WTC11 (cell line): ENCODE results near the gene MRPL9.

ENCODE experiments used
- CREM ChIP-seq: sonication (generic); formaldehyde crosslinking; IDR thresholded peaks from 2 replicates; pipeline ENCODE4 v1.8.1; 2022; ENCODE audit warnings: mild to moderate bottlenecking, missing genetic modification reagents, moderate library complexity
- MAX ChIP-seq: sonication (generic); formaldehyde crosslinking; IDR thresholded peaks from 2 replicates; pipeline ENCODE4 v1.8.0; 2022; ENCODE audit warnings: mild to moderate bottlenecking, missing genetic modification reagents
- PRDM15 ChIP-seq: sonication (generic); formaldehyde crosslinking; IDR thresholded peaks from 2 replicates; pipeline ENCODE4 v1.8.0; 2022; ENCODE audit warnings: missing genetic modification reagents
- TF ChIP-seq, protein P1 (sequence below): fragments of 200-600 bp; IDR thresholded peaks from 2 replicates; pipeline ENCODE4 v1.8.0; 2022; ENCODE audit warnings: antibody characterized with exemption

- TF ChIP-seq, protein P1, sequence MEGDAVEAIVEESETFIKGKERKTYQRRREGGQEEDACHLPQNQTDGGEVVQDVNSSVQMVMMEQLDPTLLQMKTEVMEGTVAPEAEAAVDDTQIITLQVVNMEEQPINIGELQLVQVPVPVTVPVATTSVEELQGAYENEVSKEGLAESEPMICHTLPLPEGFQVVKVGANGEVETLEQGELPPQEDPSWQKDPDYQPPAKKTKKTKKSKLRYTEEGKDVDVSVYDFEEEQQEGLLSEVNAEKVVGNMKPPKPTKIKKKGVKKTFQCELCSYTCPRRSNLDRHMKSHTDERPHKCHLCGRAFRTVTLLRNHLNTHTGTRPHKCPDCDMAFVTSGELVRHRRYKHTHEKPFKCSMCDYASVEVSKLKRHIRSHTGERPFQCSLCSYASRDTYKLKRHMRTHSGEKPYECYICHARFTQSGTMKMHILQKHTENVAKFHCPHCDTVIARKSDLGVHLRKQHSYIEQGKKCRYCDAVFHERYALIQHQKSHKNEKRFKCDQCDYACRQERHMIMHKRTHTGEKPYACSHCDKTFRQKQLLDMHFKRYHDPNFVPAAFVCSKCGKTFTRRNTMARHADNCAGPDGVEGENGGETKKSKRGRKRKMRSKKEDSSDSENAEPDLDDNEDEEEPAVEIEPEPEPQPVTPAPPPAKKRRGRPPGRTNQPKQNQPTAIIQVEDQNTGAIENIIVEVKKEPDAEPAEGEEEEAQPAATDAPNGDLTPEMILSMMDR: no peak
- no peak for TF ChIP-seq PRDM15 (CRISPR knock-in tag)
- TF ChIP-seq CREM (CRISPR knock-in tag): no peak
- TF ChIP-seq MAX (CRISPR knock-in tag): no peak
Measured at GRCh38 chr1:151741516-151741915, 21.8 kb downstream of the MRPL9 start.
